Measurements from ENCODE around the gene SHROOM3.

Gene SHROOM3

DNA sequence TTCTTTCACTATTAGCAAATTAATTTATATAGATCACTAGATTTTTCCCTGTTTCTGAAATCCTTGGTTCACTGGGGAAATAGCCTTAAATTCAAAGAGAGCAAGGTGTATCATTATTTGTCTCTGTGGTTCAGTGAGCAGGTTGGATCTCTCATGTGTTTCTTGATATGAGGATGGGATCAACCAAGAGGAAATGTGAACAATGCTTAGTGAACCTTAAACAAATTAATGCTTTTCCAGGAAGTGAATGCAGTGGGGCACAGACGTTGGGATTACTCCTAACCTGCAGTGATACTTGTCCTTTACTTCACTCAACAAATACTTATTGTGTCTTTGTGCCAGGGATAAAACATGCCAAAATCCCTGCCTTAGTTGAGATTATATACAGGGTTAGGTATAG lies 193.2 kb downstream of the SHROOM3 start:
- no peak overlapping the region for H3K4me3 ChIP-seq (replicated peaks in 1 of 2; ENCODE audit: low read depth in 2 of 2, low read length in 2 of 2)
- DNase-seq (ENCODE audit: low read depth in 2 of 2) = no peak
- TF ChIP-seq, protein P1, sequence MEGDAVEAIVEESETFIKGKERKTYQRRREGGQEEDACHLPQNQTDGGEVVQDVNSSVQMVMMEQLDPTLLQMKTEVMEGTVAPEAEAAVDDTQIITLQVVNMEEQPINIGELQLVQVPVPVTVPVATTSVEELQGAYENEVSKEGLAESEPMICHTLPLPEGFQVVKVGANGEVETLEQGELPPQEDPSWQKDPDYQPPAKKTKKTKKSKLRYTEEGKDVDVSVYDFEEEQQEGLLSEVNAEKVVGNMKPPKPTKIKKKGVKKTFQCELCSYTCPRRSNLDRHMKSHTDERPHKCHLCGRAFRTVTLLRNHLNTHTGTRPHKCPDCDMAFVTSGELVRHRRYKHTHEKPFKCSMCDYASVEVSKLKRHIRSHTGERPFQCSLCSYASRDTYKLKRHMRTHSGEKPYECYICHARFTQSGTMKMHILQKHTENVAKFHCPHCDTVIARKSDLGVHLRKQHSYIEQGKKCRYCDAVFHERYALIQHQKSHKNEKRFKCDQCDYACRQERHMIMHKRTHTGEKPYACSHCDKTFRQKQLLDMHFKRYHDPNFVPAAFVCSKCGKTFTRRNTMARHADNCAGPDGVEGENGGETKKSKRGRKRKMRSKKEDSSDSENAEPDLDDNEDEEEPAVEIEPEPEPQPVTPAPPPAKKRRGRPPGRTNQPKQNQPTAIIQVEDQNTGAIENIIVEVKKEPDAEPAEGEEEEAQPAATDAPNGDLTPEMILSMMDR (IDR thresholded peaks at IDR 0.05; ENCODE audit: low read depth, low read length) = no peak

DNA sequence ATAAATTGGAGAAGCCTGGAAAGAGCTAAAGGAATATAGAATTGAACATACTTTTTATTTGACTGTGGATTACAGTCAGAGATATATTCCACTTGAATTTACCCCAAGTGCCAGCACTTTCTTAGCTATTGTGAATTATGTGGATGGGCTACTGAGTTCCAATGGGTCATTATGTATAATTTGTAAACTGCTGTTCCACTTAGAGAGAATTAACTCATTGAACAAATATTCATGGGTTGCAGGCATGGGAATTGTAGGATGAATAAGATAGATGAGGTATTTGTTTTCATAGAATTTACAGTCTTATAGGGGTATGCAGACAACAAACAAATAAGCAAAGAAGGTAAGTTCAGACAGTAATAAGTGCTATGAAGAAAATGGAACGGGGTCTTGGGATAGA lies 195.7 kb downstream of the SHROOM3 start:
- DNase-seq (ENCODE audit: low read depth in 2 of 2) = no peak
- no peak overlapping the region for H3K4me3 ChIP-seq (replicated peaks in 1 of 2; ENCODE audit: low read depth in 2 of 2, low read length in 2 of 2)
- TF ChIP-seq, protein P1 (IDR thresholded peaks at IDR 0.05; ENCODE audit: low read depth, low read length) = no peak

DNA sequence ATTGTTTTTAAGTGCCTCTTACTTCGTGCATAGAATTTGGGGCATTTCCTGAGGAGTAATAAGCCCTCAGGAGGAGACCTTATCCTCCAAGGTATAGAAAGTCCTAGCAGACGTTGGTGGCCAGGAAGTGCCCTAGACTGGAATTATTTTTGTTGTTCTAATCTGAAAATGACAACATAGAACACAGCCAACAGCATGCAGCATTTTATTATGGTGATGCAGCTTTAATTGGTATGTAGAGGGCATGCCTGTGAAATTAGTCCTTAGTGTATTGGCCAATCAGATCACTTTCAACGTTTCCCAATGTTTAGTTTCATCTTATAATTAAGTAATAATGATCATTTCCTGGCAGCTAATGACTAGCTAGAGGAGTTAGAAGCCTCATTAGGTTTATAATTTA lies 199.2 kb downstream of the SHROOM3 start:
- TF ChIP-seq, protein P1 (IDR thresholded peaks at IDR 0.05; ENCODE audit: low read depth, low read length) = no peak
- H3K4me3 ChIP-seq (replicated peaks in 1 of 2; ENCODE audit: low read depth in 2 of 2, low read length in 2 of 2) = no peak overlapping the region
- DNase-seq (ENCODE audit: low read depth in 2 of 2) = peak; percentile 64 to 85

DNA sequence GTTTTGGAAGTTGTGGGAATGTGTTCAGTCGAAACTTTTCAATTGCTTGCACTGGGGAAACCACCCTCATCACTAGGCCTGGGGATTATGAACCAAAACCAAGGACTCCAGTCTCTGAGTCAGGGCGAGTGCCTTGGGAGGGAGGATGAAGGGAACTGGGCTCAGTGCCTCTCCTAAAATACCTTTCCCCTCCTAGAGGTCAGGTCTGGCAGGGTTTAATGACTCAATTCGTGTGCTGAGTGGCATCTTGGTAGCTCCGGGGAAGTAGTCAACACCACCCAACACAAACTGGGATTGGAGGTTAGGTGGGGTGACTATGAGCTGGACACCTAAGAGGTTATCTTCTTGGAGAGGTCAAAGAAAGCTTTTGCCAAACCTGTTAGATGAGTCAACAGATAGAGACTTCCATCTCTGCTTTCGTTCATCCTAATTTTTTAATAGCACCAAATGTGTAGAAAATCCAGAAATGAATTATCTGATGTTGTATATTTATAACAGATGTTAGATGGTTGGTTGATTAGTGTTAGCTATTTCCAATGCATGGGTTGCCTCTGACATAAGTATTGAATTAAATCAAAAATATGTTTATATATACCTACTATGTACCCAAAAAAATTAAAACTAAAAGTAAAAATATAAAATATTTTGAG lies 202.8 kb downstream of the SHROOM3 start:
- TF ChIP-seq, protein P1 (IDR thresholded peaks at IDR 0.05; ENCODE audit: low read depth, low read length) = no peak
- peak in 1 of 2 donors; percentile 46 for DNase-seq (ENCODE audit: low read depth in 2 of 2)
- no peak overlapping the region for H3K4me3 ChIP-seq (replicated peaks in 1 of 2; ENCODE audit: low read depth in 2 of 2, low read length in 2 of 2)

DNA sequence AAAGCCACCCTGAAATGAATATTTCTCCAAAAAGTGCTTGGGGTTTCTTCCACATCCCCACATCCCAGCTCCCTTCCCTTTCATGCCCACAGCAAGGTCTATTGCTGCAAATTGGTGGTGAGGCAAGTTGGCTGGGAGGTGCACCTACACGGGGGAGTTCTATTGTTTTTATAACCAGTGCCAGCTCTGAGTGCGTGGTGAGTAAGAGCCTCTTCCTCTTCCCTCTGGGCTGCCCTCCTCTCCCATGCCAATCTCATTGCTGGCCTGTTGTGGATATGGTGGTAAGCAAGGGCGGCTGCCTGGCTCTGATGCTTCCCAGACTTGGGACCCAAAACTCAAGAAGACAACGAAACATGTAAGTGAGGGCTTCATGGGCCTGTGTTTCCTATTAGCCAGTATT lies 204.3 kb downstream of the SHROOM3 start:
- H3K4me3 ChIP-seq (replicated peaks in 1 of 2; ENCODE audit: low read depth in 2 of 2, low read length in 2 of 2) = no peak overlapping the region
- TF ChIP-seq, protein P1 (IDR thresholded peaks at IDR 0.05; ENCODE audit: low read depth, low read length) = no peak
- no peak for DNase-seq (ENCODE audit: low read depth in 2 of 2)

DNA sequence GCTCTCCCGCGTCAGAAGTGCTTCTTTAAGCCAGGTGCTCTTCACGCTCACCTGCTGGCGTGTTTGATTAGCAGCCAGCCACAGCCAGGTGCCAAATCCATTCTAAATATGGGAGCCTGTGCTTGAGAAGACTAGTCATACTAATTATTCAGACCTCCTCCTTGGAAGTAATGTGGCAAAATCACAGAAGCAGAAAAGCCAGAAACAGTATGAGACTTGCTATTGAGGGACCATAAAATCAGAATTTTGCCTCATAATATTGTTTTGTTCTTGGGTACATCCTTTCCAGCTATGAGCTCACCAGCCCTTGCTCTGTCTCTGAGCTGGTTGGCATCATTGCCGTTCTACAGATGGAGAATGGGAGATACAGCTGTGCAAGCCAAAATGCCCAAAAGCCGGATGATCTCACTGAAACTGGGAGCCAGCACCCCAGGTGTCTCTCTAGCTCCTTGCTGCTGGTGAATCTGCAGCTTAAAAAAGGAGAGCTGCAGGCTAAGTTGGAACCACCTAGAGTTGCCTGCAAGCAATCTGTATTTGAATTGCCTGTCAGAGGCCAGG lies 205.4 kb downstream of the SHROOM3 start:
- no peak overlapping the region for H3K4me3 ChIP-seq (replicated peaks in 1 of 2; ENCODE audit: low read depth in 2 of 2, low read length in 2 of 2)
- DNase-seq (ENCODE audit: low read depth in 2 of 2) = no peak
- TF ChIP-seq, protein P1 (IDR thresholded peaks at IDR 0.05; ENCODE audit: low read depth, low read length) = no peak

DNA sequence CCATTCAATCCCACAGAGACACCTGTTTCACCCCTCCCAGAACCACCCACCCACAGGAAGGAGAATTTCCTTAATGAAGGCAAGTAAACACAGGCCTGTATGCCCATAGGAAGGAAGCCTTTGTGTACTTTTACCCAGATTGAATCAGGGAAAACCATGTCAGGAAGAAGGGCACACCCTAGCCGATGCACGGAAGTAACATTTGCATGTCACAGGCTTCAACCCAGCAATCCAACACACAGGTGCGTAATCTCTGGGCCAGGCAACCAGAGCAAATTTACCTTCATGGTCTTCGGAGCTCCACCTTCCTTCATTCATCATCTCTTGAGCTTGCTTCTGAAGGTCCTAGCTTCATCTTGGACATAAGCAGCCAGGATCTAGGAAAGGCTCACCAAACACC lies 206.3 kb downstream of the SHROOM3 start:
- no peak for DNase-seq (ENCODE audit: low read depth in 2 of 2)
- TF ChIP-seq, protein P1 (IDR thresholded peaks at IDR 0.05; ENCODE audit: low read depth, low read length) = no peak
- H3K4me3 ChIP-seq (replicated peaks in 1 of 2; ENCODE audit: low read depth in 2 of 2, low read length in 2 of 2) = no peak overlapping the region
